Erythroblast (primary cell): Measurements from ENCODE around the gene SH3PXD2B.

Source experiments
- GATA1 ChIP-seq: IDR thresholded peaks from 2 replicates; pipeline ENCODE4 v1.6.1; 2011; ENCODE audit warnings: low read depth, mild to moderate bottlenecking, control low read depth, low read length, moderate library complexity
- POLR2A ChIP-seq: IDR thresholded peaks from 2 replicates; pipeline ENCODE4 v1.6.1; 2011; ENCODE audit warnings: mild to moderate bottlenecking, low read length

DNA sequence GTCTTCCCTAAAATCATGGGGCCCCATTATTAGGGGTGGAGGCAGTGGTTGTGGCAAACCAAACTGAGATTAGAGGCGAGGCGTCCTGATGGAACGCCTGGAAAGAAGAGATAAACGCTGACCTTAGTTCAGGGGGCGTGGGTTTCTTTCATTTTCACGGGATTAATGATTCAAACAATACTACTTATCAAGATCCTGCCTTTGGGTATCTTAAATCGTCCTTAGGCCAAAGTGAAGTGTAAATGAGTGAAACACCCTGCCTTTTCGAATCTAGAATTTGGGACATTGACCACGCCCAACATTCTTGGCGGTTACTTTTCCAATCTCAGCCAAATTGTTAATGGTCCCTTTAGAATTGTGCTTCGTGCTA, 169.7 kb downstream of the SH3PXD2B start:
- TF ChIP-seq POLR2A: no peak
- no peak for TF ChIP-seq GATA1
